Omental fat pad (tissue), 4 donors: ENCODE measurements around the gene KLHL29. TPM values are rescaled to one million over a fixed set of nuclear protein-coding genes. Genes with fewer than 3 reads are reported as not detected.

ENCODE experiments used
- ATAC-seq: fragments of 150-250 bp; one replicate; pipeline ENCODE4 v1.9.1; 2016; ENCODE audit warnings: mild to moderate bottlenecking, moderate library complexity; ENCODE audit not compliant: low FRiP score
- DNase-seq: peaks from one replicate; pipeline ENCODE4 v3.0.0-alpha.2; 2019; ENCODE audit warnings: low spot score
- total RNA-seq, 4 donors: library from RNA; depleted of rRNA; stranded (reverse); fragments of >200 nt; gene quantifications; one replicate each; pipeline ENCODE4 v1.1.0, GENCODE V29; 2016
- TF ChIP-seq, protein P1 (sequence below), 3 donors: fragments of 450-650 bp; IDR thresholded peaks; one replicate each; pipeline ENCODE4 v1.5.1; 2016 to 2017; ENCODE audit warnings: antibody characterized with exemption in 3 of 3, mild to moderate bottlenecking in 3 of 3, moderate library complexity in 2 of 3

The KLHL29 gene
- total RNA-seq, 4 donors from 2014 or later = 4.0 to 19.5 (median 12.7) TPM

DNA sequence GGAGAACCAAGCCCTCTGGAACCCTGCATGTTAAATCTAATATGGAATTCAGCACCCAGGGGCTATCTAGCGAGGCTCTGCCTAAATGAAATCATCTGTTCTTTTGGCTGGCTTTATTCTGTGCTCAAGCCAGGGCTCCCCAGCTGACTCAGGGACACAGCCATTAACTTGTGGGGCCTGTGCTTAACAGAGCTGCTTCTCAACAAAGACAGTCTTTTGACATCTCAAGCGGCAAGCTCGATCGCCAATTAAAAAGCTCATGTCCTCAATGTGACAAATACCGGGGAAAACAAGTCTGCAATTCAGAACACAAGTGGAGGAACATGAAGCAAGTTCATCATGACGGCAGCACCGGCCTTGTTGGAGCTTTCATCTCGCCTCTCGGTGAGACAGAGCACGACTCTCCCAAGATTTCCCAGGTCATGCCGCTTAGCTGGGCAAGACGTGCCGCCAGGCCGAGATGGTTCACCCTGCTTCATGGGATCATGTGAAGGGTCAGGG is 64.9 kb downstream of the KLHL29 start:
- TF ChIP-seq, protein P1, sequence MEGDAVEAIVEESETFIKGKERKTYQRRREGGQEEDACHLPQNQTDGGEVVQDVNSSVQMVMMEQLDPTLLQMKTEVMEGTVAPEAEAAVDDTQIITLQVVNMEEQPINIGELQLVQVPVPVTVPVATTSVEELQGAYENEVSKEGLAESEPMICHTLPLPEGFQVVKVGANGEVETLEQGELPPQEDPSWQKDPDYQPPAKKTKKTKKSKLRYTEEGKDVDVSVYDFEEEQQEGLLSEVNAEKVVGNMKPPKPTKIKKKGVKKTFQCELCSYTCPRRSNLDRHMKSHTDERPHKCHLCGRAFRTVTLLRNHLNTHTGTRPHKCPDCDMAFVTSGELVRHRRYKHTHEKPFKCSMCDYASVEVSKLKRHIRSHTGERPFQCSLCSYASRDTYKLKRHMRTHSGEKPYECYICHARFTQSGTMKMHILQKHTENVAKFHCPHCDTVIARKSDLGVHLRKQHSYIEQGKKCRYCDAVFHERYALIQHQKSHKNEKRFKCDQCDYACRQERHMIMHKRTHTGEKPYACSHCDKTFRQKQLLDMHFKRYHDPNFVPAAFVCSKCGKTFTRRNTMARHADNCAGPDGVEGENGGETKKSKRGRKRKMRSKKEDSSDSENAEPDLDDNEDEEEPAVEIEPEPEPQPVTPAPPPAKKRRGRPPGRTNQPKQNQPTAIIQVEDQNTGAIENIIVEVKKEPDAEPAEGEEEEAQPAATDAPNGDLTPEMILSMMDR (IDR thresholded peaks at IDR 0.05) = no peak
- ATAC-seq = no peak

DNA sequence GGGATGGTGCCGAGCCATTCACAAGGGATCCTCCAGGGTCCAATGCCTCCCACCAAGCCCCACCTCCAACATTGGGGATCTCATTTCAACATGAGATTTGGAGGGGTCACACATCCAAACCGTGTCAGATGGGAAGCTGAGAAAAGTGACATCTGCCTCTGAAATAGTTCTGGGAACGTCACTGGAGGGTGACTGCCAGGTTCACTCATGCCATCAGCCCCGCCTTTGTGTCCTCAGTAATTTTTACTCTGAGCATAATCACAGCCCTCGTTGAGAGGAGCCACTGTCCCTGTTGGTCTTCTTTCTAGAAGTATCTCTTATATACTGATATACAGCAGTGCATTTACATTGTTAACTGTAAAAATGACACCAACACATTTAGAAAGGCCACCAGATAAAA is 67.4 kb downstream of the KLHL29 start:
- TF ChIP-seq, protein P1 (IDR thresholded peaks at IDR 0.05) = no peak
- no peak for ATAC-seq
- DNase-seq = no peak

More for the DNA sequence above, 64.9 kb downstream of the KLHL29 start:
- DNase-seq = no peak

DNA sequence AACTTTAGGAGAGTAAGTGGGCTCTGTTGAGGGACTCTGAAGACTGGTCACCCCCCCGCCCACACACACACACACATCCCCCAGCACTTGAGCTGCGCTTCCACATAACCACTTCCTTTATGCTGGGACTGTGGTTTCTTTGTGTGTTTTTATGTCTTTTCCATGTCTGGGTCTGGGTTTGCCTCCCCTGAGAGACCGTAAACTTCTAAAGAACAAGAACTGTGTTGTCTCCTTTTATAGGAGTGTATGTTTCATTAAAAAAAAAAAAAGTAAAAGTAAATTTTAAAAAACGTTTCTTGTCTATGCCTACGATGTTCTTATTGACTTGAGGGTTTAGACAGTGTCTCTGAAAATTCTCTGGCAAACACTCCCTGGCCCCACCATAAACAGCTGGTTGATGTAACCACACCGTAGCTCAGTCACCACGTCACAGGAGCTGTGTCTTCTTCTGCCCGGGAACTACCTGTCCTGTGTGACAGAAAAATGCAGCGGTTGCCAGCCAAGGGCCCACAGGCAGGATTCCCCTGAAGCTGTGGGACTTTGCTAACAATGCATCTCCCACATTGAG is 68.0 kb downstream of the KLHL29 start:
- TF ChIP-seq, protein P1 (IDR thresholded peaks at IDR 0.05) = no peak
- no peak for ATAC-seq
- DNase-seq = no peak

DNA sequence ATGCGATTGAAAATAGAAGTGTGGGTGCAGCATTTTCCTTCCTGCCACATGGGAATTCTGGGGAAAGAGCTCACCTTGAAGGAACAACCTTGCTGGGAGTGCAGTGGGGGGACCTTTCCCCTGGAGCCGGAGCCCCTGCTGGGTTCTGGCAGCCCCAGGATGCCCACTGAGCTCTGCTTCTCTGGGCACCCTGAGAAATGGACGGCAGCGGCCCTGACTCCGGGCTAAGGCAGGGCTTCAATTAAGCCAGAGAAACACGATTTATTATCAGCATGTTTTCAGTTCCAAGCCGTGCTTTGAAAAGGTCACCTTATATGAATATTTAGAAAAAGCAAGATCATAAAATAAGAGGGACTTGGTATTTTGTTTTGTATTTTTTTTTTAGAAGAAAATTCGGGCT is 68.5 kb downstream of the KLHL29 start:
- TF ChIP-seq, protein P1 (IDR thresholded peaks at IDR 0.05) = no peak
- ATAC-seq (no peak), DNase-seq (no peak)

DNA sequence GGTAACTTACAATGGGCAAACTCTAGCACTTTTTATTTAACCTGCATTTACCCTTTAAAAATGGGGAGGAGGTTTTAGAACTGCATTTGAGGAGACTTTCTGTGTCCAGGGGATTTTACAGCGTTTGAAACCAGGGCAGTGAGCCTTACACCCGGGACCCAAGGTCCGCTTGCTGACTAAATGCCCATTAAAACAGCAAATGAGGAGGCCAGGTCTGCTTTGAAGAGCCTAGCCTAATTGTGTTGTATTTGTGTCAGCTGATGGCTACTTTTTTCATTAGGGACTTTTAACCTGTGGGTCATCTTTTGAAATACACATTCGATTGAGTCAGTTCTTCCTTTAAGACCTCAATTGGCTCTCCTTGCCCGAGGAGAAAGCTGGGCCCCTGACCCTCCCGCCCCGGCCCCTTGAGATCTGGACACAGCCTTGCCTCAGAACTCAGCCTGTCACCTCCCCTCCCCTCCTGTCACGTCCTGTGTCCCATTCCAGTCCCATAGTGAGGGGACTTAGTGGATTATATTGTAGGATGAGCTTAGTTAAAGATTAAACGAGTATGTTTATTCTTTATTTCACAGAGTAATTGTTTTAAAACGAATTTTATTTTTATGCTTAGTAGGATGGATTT is 69.0 kb downstream of the KLHL29 start:
- TF ChIP-seq, protein P1 (IDR thresholded peaks at IDR 0.05) = no peak
- ATAC-seq (no peak), DNase-seq (no peak)

DNA sequence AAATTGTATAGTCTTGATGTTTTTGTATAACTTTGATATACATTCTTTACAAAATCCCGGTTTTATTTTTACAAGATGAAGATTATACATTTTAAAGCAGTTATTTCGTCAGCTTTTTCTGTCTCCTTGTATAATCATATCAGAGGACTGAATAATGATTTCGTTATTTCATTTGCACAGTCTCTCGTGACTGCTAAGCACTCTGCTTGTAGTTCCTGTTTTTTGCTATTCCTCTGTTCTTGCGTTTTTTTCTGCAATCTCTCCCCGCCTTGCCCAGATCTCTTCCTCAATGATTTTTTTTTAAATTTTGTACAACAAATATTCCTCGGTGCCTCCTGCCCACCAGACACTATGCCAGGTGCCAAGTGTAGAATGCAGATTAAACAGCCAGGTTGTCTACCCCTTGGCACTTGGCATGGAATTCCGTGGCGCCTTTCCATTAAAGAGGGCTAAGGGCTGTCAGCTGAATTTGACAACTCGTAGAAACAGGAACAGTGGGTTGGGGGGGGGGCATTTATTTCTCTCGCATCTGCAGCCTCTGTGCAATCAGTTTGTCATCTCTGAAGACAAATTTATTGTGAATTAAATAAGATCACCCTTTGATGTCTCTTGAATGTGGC is 69.6 kb downstream of the KLHL29 start:
- DNase-seq (no peak), ATAC-seq (no peak)
- TF ChIP-seq, protein P1 (IDR thresholded peaks at IDR 0.05) = no peak
